HEK293 (cell line): ENCODE results near the gene CBFA2T2.

Source experiments
- BCL11A ChIP-seq: fragments of 450-650 bp; formaldehyde crosslinking; IDR thresholded peaks from 2 replicates; pipeline ENCODE4 v1.5.1; 2016; ENCODE audit warnings: low read depth, missing biosample characterization, missing genetic modification characterization
- EGR2 ChIP-seq: fragments of 450-650 bp; formaldehyde crosslinking; IDR thresholded peaks from 2 replicates; pipeline ENCODE4 v1.5.1; 2016; ENCODE audit warnings: low read depth, missing biosample characterization, missing genetic modification characterization
- IKZF3 ChIP-seq: fragments of 450-650 bp; IDR thresholded peaks from 2 replicates; pipeline ENCODE4 v1.5.0; 2018; ENCODE audit warnings: missing biosample characterization, mild to moderate bottlenecking, missing genetic modification characterization, moderate library complexity
- KLF10 ChIP-seq: fragments of 450-650 bp; IDR thresholded peaks from 2 replicates; pipeline ENCODE4 v1.5.1; 2018; ENCODE audit warnings: missing biosample characterization, mild to moderate bottlenecking, missing genetic modification characterization
- SALL2 ChIP-seq: fragments of 450-650 bp; formaldehyde crosslinking; IDR thresholded peaks from 2 replicates; pipeline ENCODE4 v1.5.0; 2017; ENCODE audit warnings: missing biosample characterization, mild to moderate bottlenecking, missing genetic modification characterization, borderline replicate concordance
- SETDB1 ChIP-seq: IDR thresholded peaks from one replicate; pipeline ENCODE4 v1.6.1; 2017; ENCODE audit warnings: mild to moderate bottlenecking, low read length, moderate library complexity, mixed read lengths; ENCODE audit not compliant: insufficient read length
- SP2 ChIP-seq: fragments of 450-650 bp; formaldehyde crosslinking; IDR thresholded peaks from 2 replicates; pipeline ENCODE4 v1.5.1; 2016; ENCODE audit warnings: missing biosample characterization, missing genetic modification characterization
- SP7 ChIP-seq: fragments of 450-650 bp; formaldehyde crosslinking; IDR thresholded peaks from 2 replicates; pipeline ENCODE4 v1.5.1; 2016; ENCODE audit warnings: missing biosample characterization, missing genetic modification characterization
- WT1 ChIP-seq: fragments of 450-650 bp; formaldehyde crosslinking; IDR thresholded peaks from 2 replicates; pipeline ENCODE4 v1.5.1; 2016; ENCODE audit warnings: missing biosample characterization, missing genetic modification characterization
- ZBTB17 ChIP-seq: fragments of 450-650 bp; formaldehyde crosslinking; IDR thresholded peaks from 2 replicates; pipeline ENCODE4 v1.5.1; 2016; ENCODE audit warnings: missing biosample characterization, missing genetic modification characterization
- ZBTB21 ChIP-seq: fragments of 450-650 bp; formaldehyde crosslinking; IDR thresholded peaks from 2 replicates; pipeline ENCODE4 v1.5.1; 2017; ENCODE audit warnings: missing biosample characterization, missing genetic modification characterization
- ZNF175 ChIP-seq: fragments of 450-650 bp; formaldehyde crosslinking; IDR thresholded peaks from 2 replicates; pipeline ENCODE4 v1.5.1; 2016; ENCODE audit warnings: missing biosample characterization, missing genetic modification characterization
- ZNF202 ChIP-seq: fragments of 450-650 bp; formaldehyde crosslinking; IDR thresholded peaks from 2 replicates; pipeline ENCODE4 v1.5.1; 2016; ENCODE audit warnings: missing biosample characterization, missing genetic modification characterization, borderline replicate concordance
- ZNF211 ChIP-seq: fragments of 450-650 bp; formaldehyde crosslinking; IDR thresholded peaks from 2 replicates; pipeline ENCODE4 v1.5.1; 2016; ENCODE audit warnings: low read depth, missing biosample characterization, missing genetic modification characterization
- ZNF274 ChIP-seq, 2 experiments: fragments of 200-500 bp in 1 of 2; fragments of 450-650 bp in 1 of 2; sonication (Bioruptor generic) in 1 of 2; formaldehyde crosslinking in 1 of 2; IDR thresholded peaks; 2 replicates each; pipeline versions ENCODE4 v1.5.1 to v1.6.1; 2014 to 2016; ENCODE audit warnings: borderline replicate concordance in 1 of 2, inconsistent platforms in 1 of 2, low read length in 1 of 2, missing biosample characterization in 1 of 2, missing genetic modification characterization in 1 of 2
- ZNF366 ChIP-seq: fragments of 450-650 bp; formaldehyde crosslinking; conservative IDR thresholded peaks from 2 replicates; pipeline ENCODE4 v1.5.1; 2016; ENCODE audit warnings: missing biosample characterization, missing genetic modification characterization
- ZNF501 ChIP-seq: fragments of 450-650 bp; formaldehyde crosslinking; IDR thresholded peaks from 2 replicates; pipeline ENCODE4 v1.5.1; 2016; ENCODE audit warnings: missing biosample characterization, missing genetic modification characterization
- ZNF561 ChIP-seq: fragments of 450-650 bp; IDR thresholded peaks from 2 replicates; pipeline ENCODE4 v1.5.1; 2018; ENCODE audit warnings: missing biosample characterization, missing genetic modification characterization, borderline replicate concordance
- ZNF654 ChIP-seq: fragments of 450-650 bp; formaldehyde crosslinking; IDR thresholded peaks from 2 replicates; pipeline ENCODE4 v1.5.1; 2016; ENCODE audit warnings: low read depth, missing biosample characterization, missing genetic modification characterization
- ZNF776 ChIP-seq: fragments of 450-650 bp; formaldehyde crosslinking; IDR thresholded peaks from 2 replicates; pipeline ENCODE4 v1.5.0; 2017; ENCODE audit warnings: missing biosample characterization, missing genetic modification characterization, borderline replicate concordance
- ZSCAN30 ChIP-seq: fragments of 450-650 bp; IDR thresholded peaks from 2 replicates; pipeline ENCODE4 v1.5.1; 2018; ENCODE audit warnings: missing biosample characterization, mild to moderate bottlenecking, missing genetic modification characterization, moderate library complexity
- TF ChIP-seq, protein P1 (sequence below): fragments of 450-650 bp; formaldehyde crosslinking; IDR thresholded peaks from 2 replicates; pipeline ENCODE4 v1.5.1; 2017; ENCODE audit warnings: missing biosample characterization, missing genetic modification characterization
- TF ChIP-seq, protein P2 (sequence below): fragments of 450-650 bp; formaldehyde crosslinking; IDR thresholded peaks from 2 replicates; pipeline ENCODE4 v1.5.1; 2016; ENCODE audit warnings: missing biosample characterization, missing genetic modification characterization
- TF ChIP-seq, protein P3 (sequence below): fragments of 450-650 bp; formaldehyde crosslinking; IDR thresholded peaks from 2 replicates; pipeline ENCODE4 v1.5.1; 2016; ENCODE audit warnings: missing biosample characterization, missing genetic modification characterization
- TF ChIP-seq, protein P4 (sequence below): fragments of 450-650 bp; formaldehyde crosslinking; IDR thresholded peaks from 2 replicates; pipeline ENCODE4 v1.5.1; 2016; ENCODE audit warnings: missing biosample characterization, missing genetic modification characterization
- TF ChIP-seq, protein P5 (sequence below): fragments of 450-650 bp; formaldehyde crosslinking; IDR thresholded peaks from 2 replicates; pipeline ENCODE4 v1.5.1; 2016; ENCODE audit warnings: missing biosample characterization, missing genetic modification characterization
- TF ChIP-seq, protein P6 (sequence below): fragments of 450-650 bp; formaldehyde crosslinking; IDR thresholded peaks from 2 replicates; pipeline ENCODE4 v1.5.1; 2017; ENCODE audit warnings: missing biosample characterization, missing genetic modification characterization
- TF ChIP-seq, protein P7 (sequence below): fragments of 450-650 bp; formaldehyde crosslinking; IDR thresholded peaks from 2 replicates; pipeline ENCODE4 v1.5.1; 2016; ENCODE audit warnings: missing biosample characterization, missing genetic modification characterization

The CBFA2T2 gene

DNA sequence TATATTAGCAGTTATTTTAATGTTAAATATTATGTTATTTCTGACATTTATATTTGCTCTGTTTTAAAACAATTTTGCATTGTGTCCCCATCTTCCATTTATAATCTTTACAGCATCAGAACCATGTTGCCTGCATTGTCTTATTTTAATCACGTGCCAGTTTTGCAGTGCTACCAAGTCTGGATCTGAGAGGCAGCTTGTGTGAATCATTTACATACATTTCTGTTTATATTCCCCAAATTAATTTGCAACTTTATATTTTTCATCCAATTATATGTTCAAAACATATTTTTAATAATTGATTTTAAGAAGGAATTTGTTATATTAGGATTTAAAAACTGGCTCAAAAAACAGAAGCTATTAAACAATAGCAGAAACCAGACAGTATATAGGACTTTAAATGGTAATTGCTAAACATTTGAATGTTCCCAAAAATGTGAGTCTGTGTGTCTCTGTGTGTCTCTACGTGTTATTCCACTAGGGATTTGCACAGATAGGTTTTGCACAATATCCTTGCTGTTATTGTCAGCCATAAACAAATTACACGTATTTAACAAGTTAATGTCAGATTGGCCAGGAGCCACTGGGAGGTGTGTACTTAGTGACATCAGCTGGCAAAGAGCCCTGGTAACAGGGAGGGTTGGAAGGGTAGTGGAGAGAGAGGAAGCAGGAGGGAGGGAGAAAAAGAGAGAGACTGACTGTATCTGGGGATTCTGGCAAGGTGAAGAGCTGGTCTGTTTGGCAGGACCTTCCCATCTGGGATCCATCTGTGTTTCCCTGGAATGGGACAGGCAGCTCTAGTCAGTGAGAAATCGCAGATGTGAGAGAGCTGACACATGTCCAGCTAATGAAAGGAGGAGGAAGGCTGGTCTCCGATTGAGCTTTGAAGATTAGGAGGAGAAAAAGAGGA, 72.1 kb downstream of the CBFA2T2 start (continued):
- TF ChIP-seq SP7 (tag by site-specific recombination): peak; percentile 84
- no peak for TF ChIP-seq ZBTB21 (tag by site-specific recombination)
- TF ChIP-seq, protein P1, sequence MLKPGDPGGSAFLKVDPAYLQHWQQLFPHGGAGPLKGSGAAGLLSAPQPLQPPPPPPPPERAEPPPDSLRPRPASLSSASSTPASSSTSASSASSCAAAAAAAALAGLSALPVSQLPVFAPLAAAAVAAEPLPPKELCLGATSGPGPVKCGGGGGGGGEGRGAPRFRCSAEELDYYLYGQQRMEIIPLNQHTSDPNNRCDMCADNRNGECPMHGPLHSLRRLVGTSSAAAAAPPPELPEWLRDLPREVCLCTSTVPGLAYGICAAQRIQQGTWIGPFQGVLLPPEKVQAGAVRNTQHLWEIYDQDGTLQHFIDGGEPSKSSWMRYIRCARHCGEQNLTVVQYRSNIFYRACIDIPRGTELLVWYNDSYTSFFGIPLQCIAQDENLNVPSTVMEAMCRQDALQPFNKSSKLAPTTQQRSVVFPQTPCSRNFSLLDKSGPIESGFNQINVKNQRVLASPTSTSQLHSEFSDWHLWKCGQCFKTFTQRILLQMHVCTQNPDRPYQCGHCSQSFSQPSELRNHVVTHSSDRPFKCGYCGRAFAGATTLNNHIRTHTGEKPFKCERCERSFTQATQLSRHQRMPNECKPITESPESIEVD (tag by site-specific recombination): peak; percentile 90
- TF ChIP-seq, protein P2, sequence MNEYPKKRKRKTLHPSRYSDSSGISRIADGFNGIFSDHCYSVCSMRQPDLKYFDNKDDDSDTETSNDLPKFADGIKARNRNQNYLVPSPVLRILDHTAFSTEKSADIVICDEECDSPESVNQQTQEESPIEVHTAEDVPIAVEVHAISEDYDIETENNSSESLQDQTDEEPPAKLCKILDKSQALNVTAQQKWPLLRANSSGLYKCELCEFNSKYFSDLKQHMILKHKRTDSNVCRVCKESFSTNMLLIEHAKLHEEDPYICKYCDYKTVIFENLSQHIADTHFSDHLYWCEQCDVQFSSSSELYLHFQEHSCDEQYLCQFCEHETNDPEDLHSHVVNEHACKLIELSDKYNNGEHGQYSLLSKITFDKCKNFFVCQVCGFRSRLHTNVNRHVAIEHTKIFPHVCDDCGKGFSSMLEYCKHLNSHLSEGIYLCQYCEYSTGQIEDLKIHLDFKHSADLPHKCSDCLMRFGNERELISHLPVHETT (tag by site-specific recombination): peak; percentile 52; the same call in 1 of the 2 replicates
- peak; percentile 88 for TF ChIP-seq IKZF3 (tag by site-specific recombination)
- TF ChIP-seq KLF10 (tag by site-specific recombination): peak; percentile 96
- TF ChIP-seq ZNF654 (tag by site-specific recombination): no peak; the same call in 1 of the 2 replicates
- TF ChIP-seq ZNF175 (tag by site-specific recombination): no peak
- TF ChIP-seq, protein P3, sequence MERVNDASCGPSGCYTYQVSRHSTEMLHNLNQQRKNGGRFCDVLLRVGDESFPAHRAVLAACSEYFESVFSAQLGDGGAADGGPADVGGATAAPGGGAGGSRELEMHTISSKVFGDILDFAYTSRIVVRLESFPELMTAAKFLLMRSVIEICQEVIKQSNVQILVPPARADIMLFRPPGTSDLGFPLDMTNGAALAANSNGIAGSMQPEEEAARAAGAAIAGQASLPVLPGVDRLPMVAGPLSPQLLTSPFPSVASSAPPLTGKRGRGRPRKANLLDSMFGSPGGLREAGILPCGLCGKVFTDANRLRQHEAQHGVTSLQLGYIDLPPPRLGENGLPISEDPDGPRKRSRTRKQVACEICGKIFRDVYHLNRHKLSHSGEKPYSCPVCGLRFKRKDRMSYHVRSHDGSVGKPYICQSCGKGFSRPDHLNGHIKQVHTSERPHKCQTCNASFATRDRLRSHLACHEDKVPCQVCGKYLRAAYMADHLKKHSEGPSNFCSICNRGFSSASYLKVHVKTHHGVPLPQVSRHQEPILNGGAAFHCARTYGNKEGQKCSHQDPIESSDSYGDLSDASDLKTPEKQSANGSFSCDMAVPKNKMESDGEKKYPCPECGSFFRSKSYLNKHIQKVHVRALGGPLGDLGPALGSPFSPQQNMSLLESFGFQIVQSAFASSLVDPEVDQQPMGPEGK (tag by site-specific recombination): peak; percentile 52
- TF ChIP-seq ZSCAN30 (tag by site-specific recombination): peak; percentile 71; the same call in 1 of the 2 replicates
- no peak for TF ChIP-seq ZNF501 (tag by site-specific recombination)
- TF ChIP-seq ZNF561 (tag by site-specific recombination): peak; percentile 49; the same call in 1 of the 2 replicates
- TF ChIP-seq SP2 (tag by site-specific recombination): peak; percentile 72
- TF ChIP-seq, protein P4, sequence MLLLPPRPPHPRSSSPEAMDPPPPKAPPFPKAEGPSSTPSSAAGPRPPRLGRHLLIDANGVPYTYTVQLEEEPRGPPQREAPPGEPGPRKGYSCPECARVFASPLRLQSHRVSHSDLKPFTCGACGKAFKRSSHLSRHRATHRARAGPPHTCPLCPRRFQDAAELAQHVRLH (tag by site-specific recombination): peak; percentile 98
- no peak for TF ChIP-seq ZNF211 (tag by site-specific recombination)
- no peak for TF ChIP-seq BCL11A
- peak; percentile 91 for TF ChIP-seq WT1 (tag by site-specific recombination)
- TF ChIP-seq SETDB1: no peak
- TF ChIP-seq, protein P5, sequence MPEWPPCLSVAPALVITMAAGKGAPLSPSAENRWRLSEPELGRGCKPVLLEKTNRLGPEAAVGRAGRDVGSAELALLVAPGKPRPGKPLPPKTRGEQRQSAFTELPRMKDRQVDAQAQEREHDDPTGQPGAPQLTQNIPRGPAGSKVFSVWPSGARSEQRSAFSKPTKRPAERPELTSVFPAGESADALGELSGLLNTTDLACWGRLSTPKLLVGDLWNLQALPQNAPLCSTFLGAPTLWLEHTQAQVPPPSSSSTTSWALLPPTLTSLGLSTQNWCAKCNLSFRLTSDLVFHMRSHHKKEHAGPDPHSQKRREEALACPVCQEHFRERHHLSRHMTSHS: no peak
- no peak for TF ChIP-seq EGR2 (tag by site-specific recombination)
- TF ChIP-seq ZNF366 (tag by site-specific recombination): peak; percentile 97
- TF ChIP-seq, protein P6, sequence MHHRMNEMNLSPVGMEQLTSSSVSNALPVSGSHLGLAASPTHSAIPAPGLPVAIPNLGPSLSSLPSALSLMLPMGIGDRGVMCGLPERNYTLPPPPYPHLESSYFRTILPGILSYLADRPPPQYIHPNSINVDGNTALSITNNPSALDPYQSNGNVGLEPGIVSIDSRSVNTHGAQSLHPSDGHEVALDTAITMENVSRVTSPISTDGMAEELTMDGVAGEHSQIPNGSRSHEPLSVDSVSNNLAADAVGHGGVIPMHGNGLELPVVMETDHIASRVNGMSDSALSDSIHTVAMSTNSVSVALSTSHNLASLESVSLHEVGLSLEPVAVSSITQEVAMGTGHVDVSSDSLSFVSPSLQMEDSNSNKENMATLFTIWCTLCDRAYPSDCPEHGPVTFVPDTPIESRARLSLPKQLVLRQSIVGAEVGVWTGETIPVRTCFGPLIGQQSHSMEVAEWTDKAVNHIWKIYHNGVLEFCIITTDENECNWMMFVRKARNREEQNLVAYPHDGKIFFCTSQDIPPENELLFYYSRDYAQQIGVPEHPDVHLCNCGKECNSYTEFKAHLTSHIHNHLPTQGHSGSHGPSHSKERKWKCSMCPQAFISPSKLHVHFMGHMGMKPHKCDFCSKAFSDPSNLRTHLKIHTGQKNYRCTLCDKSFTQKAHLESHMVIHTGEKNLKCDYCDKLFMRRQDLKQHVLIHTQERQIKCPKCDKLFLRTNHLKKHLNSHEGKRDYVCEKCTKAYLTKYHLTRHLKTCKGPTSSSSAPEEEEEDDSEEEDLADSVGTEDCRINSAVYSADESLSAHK (tag by site-specific recombination): peak; percentile 23; the same call in 1 of the 2 replicates
- TF ChIP-seq ZNF202: no peak
- TF ChIP-seq ZNF776 (tag by site-specific recombination): no peak
- TF ChIP-seq SALL2 (tag by site-specific recombination): no peak
- TF ChIP-seq ZNF274 (IDR thresholded peaks at IDR 0.05; ENCODE audit: low read length): no peak
- no peak for TF ChIP-seq ZNF274 (tag by site-specific recombination; IDR thresholded peaks at IDR 0.05; ENCODE audit: borderline replicate concordance)
- TF ChIP-seq, protein P7, sequence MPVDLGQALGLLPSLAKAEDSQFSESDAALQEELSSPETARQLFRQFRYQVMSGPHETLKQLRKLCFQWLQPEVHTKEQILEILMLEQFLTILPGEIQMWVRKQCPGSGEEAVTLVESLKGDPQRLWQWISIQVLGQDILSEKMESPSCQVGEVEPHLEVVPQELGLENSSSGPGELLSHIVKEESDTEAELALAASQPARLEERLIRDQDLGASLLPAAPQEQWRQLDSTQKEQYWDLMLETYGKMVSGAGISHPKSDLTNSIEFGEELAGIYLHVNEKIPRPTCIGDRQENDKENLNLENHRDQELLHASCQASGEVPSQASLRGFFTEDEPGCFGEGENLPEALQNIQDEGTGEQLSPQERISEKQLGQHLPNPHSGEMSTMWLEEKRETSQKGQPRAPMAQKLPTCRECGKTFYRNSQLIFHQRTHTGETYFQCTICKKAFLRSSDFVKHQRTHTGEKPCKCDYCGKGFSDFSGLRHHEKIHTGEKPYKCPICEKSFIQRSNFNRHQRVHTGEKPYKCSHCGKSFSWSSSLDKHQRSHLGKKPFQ (tag by site-specific recombination): no peak
- TF ChIP-seq ZBTB17 (tag by site-specific recombination): peak; percentile 100
